GM18505 (cell line): ENCODE measurements around the gene THRB.

Source experiments
- ATAC-seq: cut with Tn5 transposase; IDR thresholded peaks from one replicate; pipeline ENCODE4 v1.9.1; 2021; ENCODE audit not compliant: unreplicated experiment
- POLR2A ChIP-seq: IDR thresholded peaks from 4 replicates; pipeline ENCODE4 v1.6.1; 2011; ENCODE audit warnings: borderline replicate concordance; ENCODE audit not compliant: insufficient read depth, insufficient read length; ENCODE audit errors: extremely low read depth

Gene THRB

GRCh38 chr3:24373198-24373959, 121.3 kb downstream of the THRB start:
- TF ChIP-seq POLR2A: no peak
- ATAC-seq: no peak

GRCh38 chr3:24372559-24373197, 122.0 kb downstream of the THRB start:
- no peak for ATAC-seq

DNA sequence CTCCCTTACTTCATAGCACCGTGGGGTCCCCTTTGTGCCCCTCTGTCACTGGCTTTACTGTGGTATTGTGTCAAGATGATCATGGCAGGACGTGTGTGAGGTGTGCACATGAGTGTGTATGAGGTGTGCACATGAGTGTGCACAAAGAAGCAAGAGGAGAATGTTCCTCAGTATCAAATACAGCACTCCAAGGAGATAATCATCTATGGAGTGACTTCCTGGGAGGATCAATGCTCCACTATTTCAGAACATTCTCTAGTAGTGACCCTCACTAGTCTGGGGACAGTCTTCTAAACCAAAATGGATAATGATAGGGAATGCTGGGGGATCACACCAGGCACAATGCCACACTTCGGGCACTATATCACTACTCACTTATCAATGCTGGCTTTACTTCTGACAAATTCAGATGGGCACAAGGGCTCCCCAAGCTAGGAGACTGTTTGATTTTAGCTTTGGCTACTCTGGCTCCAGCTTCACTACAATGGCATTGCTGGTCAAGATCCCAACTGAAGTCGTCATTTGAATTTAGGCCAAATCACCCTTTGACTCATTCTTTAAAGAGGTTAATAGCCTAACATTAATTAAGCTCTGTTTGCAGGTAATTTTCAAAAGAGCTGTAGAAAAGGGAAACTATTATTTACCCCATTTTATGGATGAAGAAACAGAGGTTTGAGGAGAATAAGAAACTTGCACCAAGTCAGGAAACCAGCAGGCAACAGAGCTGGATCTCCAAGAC, 124.1 kb downstream of the THRB start:
- no peak for TF ChIP-seq POLR2A
- ATAC-seq: no peak

More at GRCh38 chr3:24372559-24373197, 122.0 kb downstream of the THRB start:
- no peak for TF ChIP-seq POLR2A

GRCh38 chr3:24368605-24369004, 126.0 kb downstream of the THRB start:
- no peak for TF ChIP-seq POLR2A

GRCh38 chr3:24367664-24368264, 126.9 kb downstream of the THRB start:
- ATAC-seq: no peak
- no peak for TF ChIP-seq POLR2A

More at GRCh38 chr3:24368605-24369004, 126.0 kb downstream of the THRB start:
- ATAC-seq: no peak

DNA sequence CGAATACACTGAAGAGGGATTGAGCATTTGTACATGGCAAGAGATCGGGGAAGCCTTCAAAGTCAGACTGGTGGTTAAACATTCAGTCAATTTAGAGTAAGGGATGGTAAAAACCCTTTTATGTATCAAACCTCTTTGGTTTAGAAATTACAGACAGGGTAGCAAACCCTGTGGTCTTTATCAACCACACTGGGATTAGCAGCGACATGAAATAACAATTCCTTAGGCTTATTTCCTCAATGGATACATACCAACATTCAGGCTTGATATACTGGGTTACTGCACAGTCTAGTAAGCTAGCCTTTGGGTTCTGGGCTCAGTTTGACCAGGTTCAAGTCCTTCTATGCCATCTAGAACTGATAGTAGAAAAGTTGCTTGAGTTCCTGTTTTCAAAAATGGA, 127.4 kb downstream of the THRB start:
- ATAC-seq: no peak
- TF ChIP-seq POLR2A: no peak

- TF ChIP-seq POLR2A: no peak
- no peak for ATAC-seq
Observed at GRCh38 chr3:24365168-24365567, 129.5 kb downstream of the THRB start.

DNA sequence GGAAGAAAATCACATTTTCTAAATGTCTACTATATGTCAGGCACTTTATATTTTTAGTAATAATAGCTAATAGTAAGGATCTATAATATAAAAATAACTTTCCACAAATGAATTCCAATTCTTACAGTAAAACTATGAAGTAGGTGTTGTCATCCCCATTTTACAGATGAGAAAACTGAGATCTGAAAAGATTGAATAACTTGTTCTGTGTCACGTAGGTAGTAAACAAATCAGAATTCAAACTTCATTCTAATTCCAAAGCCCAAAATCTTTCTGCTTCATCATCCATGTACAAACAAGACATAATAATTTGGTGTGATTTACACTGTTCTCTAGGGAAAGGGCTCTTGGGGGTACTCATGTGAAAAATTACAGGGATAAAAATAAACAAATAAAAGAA, 130.3 kb downstream of the THRB start:
- no peak for ATAC-seq
- no peak for TF ChIP-seq POLR2A

DNA sequence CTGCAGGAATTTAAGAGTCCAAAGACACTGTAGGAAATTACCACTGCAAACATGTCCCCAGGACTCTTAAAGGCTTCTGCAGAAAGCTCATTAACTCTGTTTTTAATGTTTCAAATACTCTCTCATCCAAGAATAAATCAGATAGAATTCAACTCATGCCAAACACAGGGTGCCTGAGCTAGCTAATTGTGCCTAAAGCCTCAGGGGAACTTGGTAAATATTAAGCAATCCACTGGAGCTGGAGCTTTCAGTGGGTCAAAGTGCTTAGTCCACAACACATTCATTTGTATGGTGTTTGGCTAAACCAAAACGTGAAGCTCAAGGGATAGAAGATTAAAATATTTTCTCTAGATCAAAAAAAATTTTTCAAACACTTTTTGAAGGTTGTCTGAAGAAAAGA, 131.4 kb downstream of the THRB start:
- no peak for TF ChIP-seq POLR2A
- no peak for ATAC-seq

DNA sequence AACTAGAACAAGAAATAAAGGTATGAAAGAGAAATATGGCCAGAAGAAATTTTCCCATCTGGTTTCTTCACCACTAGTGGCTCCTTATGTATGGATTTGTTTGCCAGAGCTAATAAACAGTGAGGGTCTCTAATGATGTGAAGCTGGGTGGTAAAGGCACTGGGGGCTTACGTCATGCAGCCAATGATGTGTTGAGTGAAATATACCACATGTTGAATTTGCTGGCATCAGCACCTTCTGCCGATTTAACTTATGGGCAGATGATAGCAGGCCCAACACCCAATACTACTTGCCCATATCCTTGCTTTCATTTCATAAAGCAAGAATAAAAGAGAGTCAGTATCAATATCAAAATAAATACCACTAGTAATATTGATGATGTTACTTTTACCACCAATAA, 133.0 kb downstream of the THRB start:
- ATAC-seq: no peak
- TF ChIP-seq POLR2A: no peak

- no peak for TF ChIP-seq POLR2A
- ATAC-seq: no peak
Observed at GRCh38 chr3:24360957-24361356, 133.7 kb downstream of the THRB start.

- ATAC-seq: no peak
- TF ChIP-seq POLR2A: no peak
Observed at GRCh38 chr3:24359645-24360462, 134.8 kb downstream of the THRB start.
